ENCODE results near the gene DUSP19. TPM values are rescaled to one million over a fixed set of nuclear protein-coding genes. Genes with fewer than 3 reads are reported as not detected.

Gene DUSP19, protein sequence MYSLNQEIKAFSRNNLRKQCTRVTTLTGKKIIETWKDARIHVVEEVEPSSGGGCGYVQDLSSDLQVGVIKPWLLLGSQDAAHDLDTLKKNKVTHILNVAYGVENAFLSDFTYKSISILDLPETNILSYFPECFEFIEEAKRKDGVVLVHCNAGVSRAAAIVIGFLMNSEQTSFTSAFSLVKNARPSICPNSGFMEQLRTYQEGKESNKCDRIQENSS
- total RNA-seq (2022; extraction: Qiagen RNA extraction; ENCODE audit: low read depth) = 0.37 to 0.79 TPM (median 0.68 TPM) in 5 replicates

DNA sequence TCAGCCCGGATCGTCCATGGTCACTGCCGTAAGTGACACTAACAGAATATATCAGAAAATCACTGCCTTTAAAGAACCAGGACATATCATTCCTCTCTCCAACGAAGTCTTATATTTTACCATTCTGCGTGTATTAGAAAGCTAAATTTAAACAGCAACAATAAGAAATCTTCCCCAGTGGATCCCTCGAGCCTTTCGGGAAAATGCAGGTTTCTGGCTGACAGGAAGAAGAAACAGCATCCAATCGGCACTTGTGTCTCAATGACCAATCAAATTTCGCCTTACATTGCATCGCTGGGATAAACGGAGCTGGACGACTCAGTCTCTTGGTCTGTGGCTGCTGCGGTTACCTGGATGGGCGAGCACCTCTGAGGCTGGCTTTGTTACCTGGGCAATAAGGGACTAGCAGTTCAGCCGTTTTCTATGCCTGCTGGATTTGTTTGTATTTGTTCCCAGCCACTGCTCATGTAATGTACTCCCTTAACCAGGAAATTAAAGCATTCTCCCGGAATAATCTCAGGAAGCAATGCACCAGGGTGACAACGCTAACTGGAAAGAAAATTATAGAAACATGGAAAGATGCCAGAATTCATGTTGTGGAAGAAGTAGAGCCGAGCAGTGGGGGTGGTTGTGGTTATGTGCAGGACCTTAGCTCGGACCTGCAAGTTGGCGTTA, at the start of gene DUSP19:
DUSP19 (plus strand) TSS at position 284 of the 675 bp plus-strand sequence; CDS start at position 471, 187 bp downstream.

DNA sequence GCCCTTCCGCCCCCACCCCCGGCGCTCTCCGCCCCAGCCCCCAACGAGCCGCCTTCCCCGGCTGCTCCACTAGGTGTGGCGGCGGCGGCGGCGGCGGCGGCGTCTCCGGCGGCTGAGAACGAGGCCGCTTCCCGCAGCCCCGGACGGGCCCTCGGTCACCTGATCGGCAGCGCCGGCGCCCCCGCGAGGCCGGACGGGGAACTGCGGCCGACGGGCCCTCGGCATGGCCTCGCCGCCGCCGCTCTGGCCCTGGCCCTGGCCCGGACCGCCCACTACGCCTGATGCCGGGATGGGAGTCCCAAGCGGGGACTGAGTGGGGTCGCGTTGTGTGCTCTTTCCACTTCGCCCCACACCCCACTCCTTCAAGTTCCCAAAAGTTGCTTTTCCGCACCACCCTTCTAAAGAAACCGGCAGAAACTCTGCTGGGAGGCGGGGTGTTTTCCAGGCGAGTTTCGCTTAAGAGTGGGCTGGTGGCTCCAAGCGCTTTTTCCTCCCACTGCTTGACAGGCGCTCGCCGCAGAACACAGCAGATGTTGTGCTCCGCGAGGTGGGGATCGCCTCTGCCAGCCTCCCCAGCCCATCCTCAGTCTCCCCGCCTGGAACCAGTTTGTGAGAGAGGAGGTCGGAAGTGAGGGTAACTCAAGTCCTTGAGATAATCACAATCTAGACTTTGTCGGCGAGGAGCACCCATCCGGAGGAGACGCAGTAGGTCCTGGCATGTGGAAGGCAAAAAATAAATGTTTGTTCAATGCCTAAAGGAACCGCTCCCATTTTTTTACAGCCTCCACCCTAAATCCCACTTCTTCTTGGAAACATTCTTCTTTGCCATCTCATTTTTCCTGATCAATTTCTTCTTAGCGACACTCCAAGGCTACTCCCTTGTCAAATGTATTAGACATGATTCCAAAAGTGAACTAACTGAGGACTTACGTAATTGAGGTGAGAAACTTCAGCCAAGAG, 39.9 kb upstream of the DUSP19 start, which contains the start of gene NCKAP1:
NCKAP1 (minus strand) TSS at position 117 of the 960 bp plus-strand sequence. CDS start 358 bp downstream, outside the sequence.

DNA sequence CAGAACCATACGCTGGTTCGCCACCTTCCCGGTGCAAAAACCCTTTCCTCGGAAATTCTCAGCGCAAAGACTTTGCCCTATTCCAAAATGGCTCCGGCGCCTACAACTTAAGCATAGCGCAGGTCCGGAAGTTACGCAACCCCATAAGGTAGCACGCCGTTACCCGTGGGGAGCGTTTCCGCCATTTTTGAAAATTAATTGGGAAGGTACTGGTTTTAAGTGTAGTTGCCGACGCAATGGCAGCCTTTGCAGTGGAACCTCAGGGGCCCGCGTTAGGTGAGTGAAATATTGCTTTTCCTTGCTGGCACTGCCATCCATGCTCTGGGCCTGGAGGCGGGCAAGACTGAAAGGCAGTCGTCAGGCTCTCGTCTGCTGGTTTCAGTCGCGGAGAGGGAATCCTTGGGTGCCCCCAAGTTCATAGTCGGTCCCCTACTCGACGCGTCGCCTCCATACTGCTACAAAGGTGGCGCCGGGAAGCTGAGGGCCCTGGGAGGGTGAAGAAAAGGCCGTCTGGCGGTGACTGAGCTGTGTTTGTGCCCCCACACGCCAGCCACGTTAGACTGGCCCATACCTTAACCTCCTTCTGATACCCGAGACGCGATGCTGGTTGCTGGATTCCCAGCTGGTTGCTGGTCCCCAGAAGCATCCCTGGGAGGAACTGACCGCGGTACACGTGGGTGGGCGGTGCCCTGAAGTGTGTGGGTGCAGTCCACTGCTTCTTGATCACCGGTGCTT, 45.8 kb downstream of the DUSP19 start, which contains the start of gene NUP35:
NUP35 (plus strand) TSS at position 222 of the 735 bp plus-strand sequence; CDS start at position 237, 15 bp downstream.

Other genes with a start within 250 kb of the DUSP19 start
- 0.07 TPM in 3 of 5 replicates, not detected in the others for gene FRZB, start 212.1 kb upstream of the DUSP19 start, total RNA-seq (2022; extraction: Qiagen RNA extraction; ENCODE audit: low read depth)
- gene NCKAP1, start 40.3 kb upstream of the DUSP19 start, total RNA-seq (2022; extraction: Qiagen RNA extraction; ENCODE audit: low read depth) = 84.4 to 115 TPM (median 105 TPM) in 5 replicates
- 29.4 to 41.5 TPM (median 32.1 TPM) in 5 replicates for gene NUP35, start 45.7 kb downstream of the DUSP19 start, total RNA-seq (2022; extraction: Qiagen RNA extraction; ENCODE audit: low read depth)